Dedifferentiated amniotic fluid mesenchymal stem cell (primary cell): Measurements from ENCODE around the gene SRPRB.

ENCODE experiments used
- DNase-seq: peaks from one replicate; pipeline ENCODE4 v3.0.0-alpha.2; 2016; ENCODE audit errors: extremely low spot score

The SRPRB gene

DNA sequence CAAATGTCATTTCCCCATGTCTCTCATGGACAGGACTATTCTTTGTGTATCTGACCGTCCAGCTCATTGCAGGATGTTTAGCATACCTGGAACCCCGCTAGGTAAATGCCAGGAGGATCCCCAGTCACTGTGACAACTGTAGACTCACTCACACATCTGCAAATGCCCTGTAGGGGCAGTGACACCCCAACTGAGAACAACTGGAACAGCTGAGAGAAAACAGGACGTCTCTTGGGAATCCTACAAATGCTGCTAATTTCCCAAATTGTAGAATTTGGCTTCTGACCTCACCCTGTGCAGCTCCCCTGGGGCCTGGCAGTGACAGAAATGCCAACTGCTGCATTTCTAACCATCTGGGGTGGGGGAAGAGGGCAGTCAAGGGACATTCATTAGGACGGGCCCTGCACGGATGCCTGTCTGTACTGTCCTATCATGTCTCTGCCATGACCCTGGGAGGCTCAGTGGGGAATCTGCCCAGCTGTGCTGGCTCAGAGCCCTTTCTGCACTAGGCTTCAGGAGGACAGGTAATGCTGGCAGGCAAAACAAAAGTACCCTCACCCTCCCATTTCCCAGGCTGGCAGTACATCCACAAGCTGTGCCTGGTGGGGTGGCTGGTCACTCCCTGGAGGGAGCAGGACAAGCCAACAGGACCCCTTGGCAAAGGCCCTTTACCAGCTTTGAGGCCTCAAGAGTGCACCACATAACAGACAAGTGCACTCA lies 59.7 kb downstream of the SRPRB start:
- DNase-seq = no peak

DNA sequence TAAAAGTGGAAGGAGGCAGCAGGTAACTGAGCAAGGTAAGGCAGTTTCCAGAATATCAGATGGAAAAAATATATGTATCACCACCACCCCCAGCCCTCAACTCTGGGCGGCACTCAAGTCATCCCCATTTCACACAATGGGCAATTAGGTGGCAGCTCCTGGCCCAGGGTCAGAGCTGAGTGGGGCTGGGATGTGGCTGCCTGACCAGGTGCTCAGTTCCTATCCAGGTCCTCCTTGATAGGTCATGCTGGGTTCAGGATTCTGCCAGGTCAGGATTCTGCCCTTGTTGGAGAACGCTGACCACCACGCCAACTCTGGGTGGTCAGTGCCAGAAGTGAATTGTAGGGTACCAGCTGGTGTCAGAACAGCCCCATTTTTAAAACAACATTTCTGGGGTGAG lies 60.5 kb downstream of the SRPRB start:
- no peak for DNase-seq

- DNase-seq = no peak
These were observed 62.6 kb downstream of the SRPRB start for GRCh38 chr3:133868186-133868585.

- no peak for DNase-seq
These were observed 63.3 kb downstream of the SRPRB start for GRCh38 chr3:133868758-133869475.

DNA sequence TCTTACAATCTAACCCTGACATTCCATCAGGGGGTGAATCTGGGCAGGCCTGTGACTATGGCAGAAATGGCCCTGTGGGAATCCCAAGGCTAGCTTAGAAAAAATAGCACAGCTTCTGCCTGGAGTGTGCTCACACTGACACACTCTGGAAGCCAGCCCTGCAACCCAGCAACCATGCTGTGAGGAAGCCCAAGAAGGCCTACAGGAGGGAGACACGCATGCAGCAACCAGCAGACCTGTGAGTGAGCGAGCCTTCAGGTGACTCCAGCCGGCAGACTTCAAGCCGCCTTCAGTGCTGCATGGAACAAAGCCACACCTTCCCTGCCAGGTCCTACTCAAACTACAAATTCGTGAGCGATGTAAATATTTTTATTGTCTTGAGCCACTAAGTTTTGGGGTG lies 64.0 kb downstream of the SRPRB start:
- no peak for DNase-seq

DNA sequence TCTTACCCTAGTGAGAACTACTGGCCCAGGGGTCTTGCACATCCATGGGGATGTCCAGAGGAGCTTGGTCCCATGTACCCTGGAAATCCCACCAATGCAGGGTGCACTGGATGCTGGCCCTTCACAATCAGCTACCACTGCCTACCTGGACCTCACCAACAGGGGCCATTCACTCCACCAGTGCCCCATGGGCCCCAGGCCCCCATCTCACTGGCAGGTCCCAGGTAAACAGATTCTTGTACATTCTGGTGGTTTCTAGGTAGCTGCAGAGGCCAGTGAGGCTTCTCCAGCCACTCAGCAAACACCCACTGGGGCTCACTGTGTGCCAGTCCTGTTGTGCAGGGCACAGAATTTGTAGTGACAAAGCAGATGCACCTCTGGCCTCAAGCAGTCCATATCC lies 65.2 kb downstream of the SRPRB start:
- DNase-seq = no peak
